Myocyte (in vitro differentiated cells): ENCODE results near the gene CCDC188. TPM values are rescaled to one million over a fixed set of nuclear protein-coding genes. Genes with fewer than 3 reads are reported as not detected.

ENCODE experiments used
- DNase-seq: peaks from one replicate; pipeline ENCODE4 v3.0.0-alpha.2; 2012; ENCODE audit warnings: low read depth
- microRNA-seq: library from miRNA; unstranded; fragments of <30 nt; microRNA quantifications from one replicate; pipeline ENCODE4, GENCODE V29; 2016
- total RNA-seq: library from RNA; depleted of rRNA; stranded (reverse); fragments of >200 nt; gene quantifications from 2 replicates; pipeline ENCODE4 v1.2.3, GENCODE V29; 2014

The CCDC188 gene
- total RNA-seq, 1 donor from 2014 or later = 0.40 TPM

GRCh38 chr22:20108757-20109230 is 42.1 kb downstream of the CCDC188 start:
- no peak for DNase-seq

- no peak for DNase-seq
These were observed 42.7 kb downstream of the CCDC188 start for GRCh38 chr22:20107951-20108756.

- DNase-seq = peak; percentile 88
These were observed 43.4 kb downstream of the CCDC188 start for GRCh38 chr22:20107471-20107901.

- no peak for DNase-seq
These were observed 44.0 kb downstream of the CCDC188 start for GRCh38 chr22:20106849-20107237.

GRCh38 chr22:20106205-20106848 is 44.5 kb downstream of the CCDC188 start:
- DNase-seq = peak; percentile 94

GRCh38 chr22:20105456-20106204 is 45.2 kb downstream of the CCDC188 start:
- DNase-seq = no peak

GRCh38 chr22:20102203-20102780 is 48.6 kb downstream of the CCDC188 start:
- DNase-seq = no peak

- no peak for DNase-seq
These were observed 49.2 kb downstream of the CCDC188 start for GRCh38 chr22:20101638-20102037.

- peak; percentile 50 for DNase-seq
These were observed 51.6 kb downstream of the CCDC188 start for GRCh38 chr22:20099099-20099711.

Small RNAs within 50 kb of the gene (microRNA-seq; reads per million reads assigned to microRNA genes)
- gene MIR6816 = not detected

Other genes starting within 250 kb of the CCDC188 start
- 459 and 555 TPM in 2 replicates for gene COMT, start 209.3 kb downstream of the CCDC188 start, total RNA-seq
- 28.7 and 34.3 TPM in 2 replicates for gene TXNRD2, start 209.2 kb downstream of the CCDC188 start, total RNA-seq
- 26.2 and 37.7 TPM in 2 replicates for gene ARVCF, start 134.2 kb downstream of the CCDC188 start, total RNA-seq
- gene TANGO2, start 129.9 kb downstream of the CCDC188 start, total RNA-seq = 39.0 and 43.4 TPM in 2 replicates
- 21.1 and 22.4 TPM in 2 replicates for gene DGCR8, start 70.8 kb downstream of the CCDC188 start, total RNA-seq
- 214 and 239 TPM in 2 replicates for gene RANBP1, start 35.0 kb downstream of the CCDC188 start, total RNA-seq
- 62.7 and 79.7 TPM in 2 replicates for gene TRMT2A, start 33.8 kb downstream of the CCDC188 start, total RNA-seq
- 13.7 and 15.6 TPM in 2 replicates for gene ZDHHC8, start 19.3 kb downstream of the CCDC188 start, total RNA-seq
- 10.5 and 12.7 TPM in 2 replicates for gene RTN4R, start 117.3 kb upstream of the CCDC188 start, total RNA-seq
- gene DGCR6L, start 169.0 kb upstream of the CCDC188 start, total RNA-seq = 55.7 and 72.8 TPM in 2 replicates
- gene ZNF74, start 243.1 kb upstream of the CCDC188 start, total RNA-seq = 18.4 and 19.9 TPM in 2 replicates